ENCODE results near the gene ARAP1. TPM values are rescaled to one million over a fixed set of nuclear protein-coding genes. Genes with fewer than 3 reads are reported as not detected.
A peak's percentile ranks its signal among the peaks of the same experiment; 100 is the strongest.

The ARAP1 gene
- total and polyA plus RNA-seq, 2 of the 8 experiments (the other 6 are each of a cell fraction or from before 2014, with no cell fraction given): 25.7 to 61.6 TPM

GRCh38 chr11:72784662-72785061 is 32.5 kb upstream of the ARAP1 start:
- Histone ChIP-seq H3K79me1 (ENCODE audit: low read depth, low read length) (peaks cover 6% of the 10 kb centered on the region), H3K79me2 (ENCODE audit: control insufficient read depth in 1 of 2, insufficient read depth in 2 of 2, low read length in 2 of 2) (no peaks in the 10 kb centered on the region), H3K9me3 (ENCODE audit: insufficient read depth in 2 of 2, low read depth in 1 of 2, low read length in 1 of 2) (no peaks in the 10 kb centered on the region), H3K36me3 (ENCODE audit: control insufficient read depth in 2 of 4, insufficient read depth in 4 of 4, low read length in 3 of 4) (no peaks in the 10 kb centered on the region), H4K91ac (replicated peaks; ENCODE audit: insufficient read length, low read length) (no peak overlapping the region), H2BK120ac (replicated peaks; ENCODE audit: low read depth, low read length) (no peak overlapping the region), H3K4me1 (replicated peaks in 1 of 4; ENCODE audit: control insufficient read depth in 3 of 4, insufficient read depth in 4 of 4, low read length in 3 of 4) (peaks cover 5 to 24% (median 13%) of the 10 kb centered on the region in 4 experiments), H3K27ac (ENCODE audit: low read depth, low read length) (no peak overlapping the region), H2BK15ac (ENCODE audit: low read length) (no peak overlapping the region), H2AFZ (ENCODE audit: low read length) (no peak overlapping the region), H4K8ac (ENCODE audit: extremely low read depth, insufficient read depth, low read length) (no peak overlapping the region), H3K14ac (ENCODE audit: insufficient read length) (no peak overlapping the region), H3K23ac (ENCODE audit: insufficient read length) (no peak overlapping the region), H4K5ac (ENCODE audit: insufficient read length, low read depth, low read length) (no peak overlapping the region), H2BK12ac (ENCODE audit: low read depth, low read length) (no peak overlapping the region), H3K27me3 (replicated peaks in 1 of 4; ENCODE audit: control insufficient read depth in 3 of 4, extremely low read depth in 1 of 4, insufficient read depth in 3 of 4, low read length in 3 of 4) (peaks cover 0 to 12% (median 6%) of the 10 kb centered on the region in 4 experiments; a peak in 3 of 7 replicates), H3K56ac (replicated peaks; ENCODE audit: insufficient read length, low read depth, low read length) (no peak overlapping the region), H2BK5ac (ENCODE audit: low read depth, low read length) (no peak overlapping the region), H2AK5ac (ENCODE audit: low read depth, low read length) (0 out of 2 replicates have a peak overlapping the region, but pooled peaks have one; percentile 39), H4K20me1 (replicated peaks in 1 of 2; ENCODE audit: control insufficient read depth in 1 of 2, insufficient read depth in 2 of 2, low read length in 2 of 2) (peaks cover 1 to 2% of the 10 kb centered on the region in 2 experiments), H3K9ac (replicated peaks in 1 of 4; ENCODE audit: extremely low read depth in 1 of 4, low read depth in 3 of 4, low read length in 3 of 4) (no peak overlapping the region), H3K4ac (replicated peaks; ENCODE audit: insufficient read length, low read depth, low read length) (no peak overlapping the region), H2BK20ac (ENCODE audit: low read length) (no peak overlapping the region), H3K4me3 (ENCODE audit: extremely low read depth in 1 of 4, insufficient read depth in 2 of 4, low read depth in 3 of 4, low read length in 4 of 4) (no peak overlapping the region), H3K23me2 (ENCODE audit: low read depth, low read length) (peaks cover 11% of the 10 kb centered on the region), H3K4me2 (ENCODE audit: insufficient read depth in 1 of 2, low read depth in 2 of 2, low read length in 2 of 2) (no peak overlapping the region), H3K18ac (ENCODE audit: extremely low read depth, low read length) (no peak overlapping the region)
- WGBS, 2 experiments (ENCODE audit: extremely low coverage in 1 of 2, insufficient coverage in 1 of 2, insufficient read length in 1 of 2, insufficient replicate concordance in 2 of 2, low coverage in 1 of 2, low lambda C conversion rate in 2 of 2, missing lambda C conversion rate in 1 of 2): 87% methylated on average over 10 of the region's 10 CpGs; no CpG with 5 or more reads in 1 of the 2 experiments
- CTCF ChIA-PET (ENCODE audit: partially characterized antibody): interaction anchor here (0.8 to 1.7 kb wide), 4 partner anchors 8 to 59 kb away, joined by 3 to 4 read pairs (median 4); partner anchors contain the start of gene STARD10
- FAIRE-seq: no peak
- no peak for TF ChIP-seq RBBP5 (IDR thresholded peaks at IDR 0.05; ENCODE audit: borderline replicate concordance, low read depth, low read length)
- TF ChIP-seq RXRA (IDR thresholded peaks at IDR 0.05; ENCODE audit: insufficient read depth, low read depth, low read length): no peak
- no peak for TF ChIP-seq TBP (IDR thresholded peaks at IDR 0.05; ENCODE audit: low read depth, low read length)
- TF ChIP-seq, protein P1, sequence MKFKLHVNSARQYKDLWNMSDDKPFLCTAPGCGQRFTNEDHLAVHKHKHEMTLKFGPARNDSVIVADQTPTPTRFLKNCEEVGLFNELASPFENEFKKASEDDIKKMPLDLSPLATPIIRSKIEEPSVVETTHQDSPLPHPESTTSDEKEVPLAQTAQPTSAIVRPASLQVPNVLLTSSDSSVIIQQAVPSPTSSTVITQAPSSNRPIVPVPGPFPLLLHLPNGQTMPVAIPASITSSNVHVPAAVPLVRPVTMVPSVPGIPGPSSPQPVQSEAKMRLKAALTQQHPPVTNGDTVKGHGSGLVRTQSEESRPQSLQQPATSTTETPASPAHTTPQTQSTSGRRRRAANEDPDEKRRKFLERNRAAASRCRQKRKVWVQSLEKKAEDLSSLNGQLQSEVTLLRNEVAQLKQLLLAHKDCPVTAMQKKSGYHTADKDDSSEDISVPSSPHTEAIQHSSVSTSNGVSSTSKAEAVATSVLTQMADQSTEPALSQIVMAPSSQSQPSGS (IDR thresholded peaks at IDR 0.05; ENCODE audit: low read length): no peak
- TF ChIP-seq, protein P2, sequence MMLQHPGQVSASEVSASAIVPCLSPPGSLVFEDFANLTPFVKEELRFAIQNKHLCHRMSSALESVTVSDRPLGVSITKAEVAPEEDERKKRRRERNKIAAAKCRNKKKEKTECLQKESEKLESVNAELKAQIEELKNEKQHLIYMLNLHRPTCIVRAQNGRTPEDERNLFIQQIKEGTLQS (IDR thresholded peaks at IDR 0.05; ENCODE audit: insufficient read depth, low read depth, low read length): no peak
- POLR2A ChIA-PET (ENCODE audit: partially characterized antibody): interaction anchor here (1.4 kb wide), 1 partner anchor 14 kb away, joined by 3 read pairs; no protein-coding TSS in a partner anchor
- no peak for DNase-seq (ENCODE audit: low read depth in 1 of 2, low spot score in 2 of 2)

Measured in H1 (cell line).